ENCODE results near the gene LDLRAD4.

DNA sequence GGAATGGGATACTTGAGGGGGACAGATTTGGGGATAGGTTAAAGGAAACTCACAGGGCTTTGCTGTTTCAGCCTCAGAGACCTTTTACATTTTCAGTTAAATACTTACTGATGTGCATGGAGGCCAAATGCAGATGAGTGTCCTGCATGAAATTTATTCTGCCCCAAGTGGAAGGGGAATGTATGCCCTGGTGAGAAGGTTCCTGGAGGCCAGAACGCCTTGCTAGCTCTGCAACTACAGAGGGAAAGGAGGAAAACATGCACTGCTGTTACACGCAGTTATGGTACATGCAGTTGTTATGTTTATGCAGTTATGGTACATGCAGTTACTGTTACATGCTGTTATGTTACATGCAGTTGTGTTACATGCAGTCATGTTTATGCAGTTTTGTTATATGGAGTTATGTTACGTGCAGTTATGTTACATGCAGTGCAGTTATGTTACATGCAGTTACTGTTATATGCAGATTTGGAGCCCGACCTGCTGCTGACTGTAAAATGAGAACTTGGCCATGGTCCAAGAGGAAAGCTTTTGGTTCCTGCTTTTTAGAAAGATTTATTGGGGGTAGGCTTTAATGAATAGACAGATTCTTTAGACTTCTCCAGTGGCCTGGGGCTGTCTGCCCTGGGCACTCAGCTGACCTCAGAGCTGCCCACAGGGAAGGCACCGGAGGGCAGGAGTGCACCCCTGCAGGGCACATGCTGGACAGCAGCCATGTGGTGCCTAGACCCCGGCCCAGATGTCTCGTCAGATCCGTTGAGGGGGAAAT is 84.1 kb downstream of the LDLRAD4 start:
- TF ChIP-seq CTCF (IDR thresholded peaks at IDR 0.05) (no peak), POLR2AphosphoS5 (IDR thresholded peaks at IDR 0.05) (no peak), POLR2A (IDR thresholded peaks at IDR 0.05) (no peak)

Measured in stomach (tissue), 4 donors.